Ascending aorta (tissue), 2 donors: ENCODE data around the gene SRGAP1. TPM values are rescaled to one million over a fixed set of nuclear protein-coding genes. Genes with fewer than 3 reads are reported as not detected.

Experiments used
- DNase-seq, 2 donors: peaks; one replicate each; pipeline ENCODE4 v3.0.0-alpha.2; 2019; ENCODE audit warnings: low spot score in 2 of 2
- H3K27ac ChIP-seq, 2 donors: fragments of 200-600 bp; sonication (generic); one replicate each; pipeline ENCODE4 v1.5.1; 2016 to 2017; ENCODE audit warnings: mild to moderate bottlenecking in 1 of 2
- H3K27me3 ChIP-seq: fragments of 200-600 bp; sonication (generic); one replicate; pipeline ENCODE4 v1.5.1; 2017
- H3K36me3 ChIP-seq, 2 donors: fragments of 200-600 bp; sonication (generic); one replicate each; pipeline ENCODE4 v1.5.1; 2016
- H3K4me1 ChIP-seq, 2 donors: fragments of 200-600 bp; sonication (generic); one replicate each; pipeline ENCODE4 v1.5.1; 2016 to 2017; ENCODE audit warnings: mild to moderate bottlenecking in 1 of 2
- H3K4me3 ChIP-seq, 2 donors: fragments of 200-600 bp; sonication (generic); one replicate each; pipeline ENCODE4 v1.5.1; 2016 to 2017; ENCODE audit warnings: mild to moderate bottlenecking in 1 of 2
- H3K9me3 ChIP-seq, 2 donors: fragments of 200-600 bp; sonication (generic); one replicate each; pipeline ENCODE4 v1.5.1; 2016
- intact Hi-C: fragments of 100-400 bp; cut with DNase I; formaldehyde crosslinking; loops from one replicate; pipeline ENCODE4 v1.15.1; 2023
- total RNA-seq: library from RNA; depleted of rRNA; stranded (reverse); fragments of >200 nt; gene quantifications from one replicate; pipeline ENCODE4 v1.1.0, GENCODE V29; 2016
- TF ChIP-seq, protein P1 (sequence below), 3 experiments: fragments of 200-600 bp in 2 of 3; fragments of 450-650 bp in 1 of 3; sonication (generic) in 2 of 3; IDR thresholded peaks; one replicate each; pipeline ENCODE4 v1.5.1; 2016 to 2019; ENCODE audit warnings: antibody characterized with exemption in 3 of 3, mild to moderate bottlenecking in 1 of 3, moderate library complexity in 1 of 3

The SRGAP1 gene
- total RNA-seq, 1 donor from 2014 or later: 5.5 TPM

- TF ChIP-seq, protein P1, sequence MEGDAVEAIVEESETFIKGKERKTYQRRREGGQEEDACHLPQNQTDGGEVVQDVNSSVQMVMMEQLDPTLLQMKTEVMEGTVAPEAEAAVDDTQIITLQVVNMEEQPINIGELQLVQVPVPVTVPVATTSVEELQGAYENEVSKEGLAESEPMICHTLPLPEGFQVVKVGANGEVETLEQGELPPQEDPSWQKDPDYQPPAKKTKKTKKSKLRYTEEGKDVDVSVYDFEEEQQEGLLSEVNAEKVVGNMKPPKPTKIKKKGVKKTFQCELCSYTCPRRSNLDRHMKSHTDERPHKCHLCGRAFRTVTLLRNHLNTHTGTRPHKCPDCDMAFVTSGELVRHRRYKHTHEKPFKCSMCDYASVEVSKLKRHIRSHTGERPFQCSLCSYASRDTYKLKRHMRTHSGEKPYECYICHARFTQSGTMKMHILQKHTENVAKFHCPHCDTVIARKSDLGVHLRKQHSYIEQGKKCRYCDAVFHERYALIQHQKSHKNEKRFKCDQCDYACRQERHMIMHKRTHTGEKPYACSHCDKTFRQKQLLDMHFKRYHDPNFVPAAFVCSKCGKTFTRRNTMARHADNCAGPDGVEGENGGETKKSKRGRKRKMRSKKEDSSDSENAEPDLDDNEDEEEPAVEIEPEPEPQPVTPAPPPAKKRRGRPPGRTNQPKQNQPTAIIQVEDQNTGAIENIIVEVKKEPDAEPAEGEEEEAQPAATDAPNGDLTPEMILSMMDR (IDR thresholded peaks at IDR 0.05): no peak
- Histone ChIP-seq H3K4me3 (no peak overlapping the region), H3K4me1 (peaks cover 0 to 13% of the 10 kb centered on the region in 2 donors), H3K27me3 (no peaks in the 10 kb centered on the region), H3K27ac (peak overlapping the region in 1 of 2 donors; percentile 42), H3K36me3 (no peaks in the 10 kb centered on the region), H3K9me3 (no peaks in the 10 kb centered on the region)
- peak in 1 of 2 donors; percentile 79 for DNase-seq
- intact Hi-C loops: loop anchor here (10.0 kb wide), 1 partner anchor 141 kb away; the partner anchor contains the start of gene KICS2
These were observed 239.0 kb downstream of the SRGAP1 start for GRCh38 chr12:64083285-64084210.

DNA sequence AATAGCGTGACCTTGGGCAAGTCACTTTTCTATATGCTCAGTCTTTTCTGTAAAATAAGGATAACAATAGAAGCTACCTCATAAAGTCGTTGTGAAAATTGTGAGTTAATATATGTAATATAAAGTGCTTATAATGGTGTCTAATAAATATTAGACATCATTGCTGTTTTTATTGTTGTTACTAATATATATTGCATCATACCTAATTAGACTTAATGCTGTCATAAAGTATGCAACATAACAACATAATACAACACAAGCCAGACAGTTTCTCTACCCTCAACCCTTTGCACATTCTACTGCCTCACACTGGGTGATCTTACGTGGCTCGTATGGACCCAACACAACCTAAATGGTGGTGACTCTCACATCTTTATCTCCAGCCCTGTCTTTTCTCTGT lies 240.7 kb downstream of the SRGAP1 start:
- Histone ChIP-seq H3K9me3 (no peaks in the 10 kb centered on the region), H3K27me3 (no peaks in the 10 kb centered on the region), H3K36me3 (no peaks in the 10 kb centered on the region), H3K4me1 (peaks cover 5 to 20% of the 10 kb centered on the region in 2 donors), H3K4me3 (no peak overlapping the region), H3K27ac (no peak overlapping the region)
- intact Hi-C loops: loop anchor here (5.0 to 10.0 kb wide), 2 partner anchors 140 to 243 kb away; partner anchors contain the start of genes KICS2 and SRGAP1
- DNase-seq: no peak
- TF ChIP-seq, protein P1 (IDR thresholded peaks at IDR 0.05): no peak

DNA sequence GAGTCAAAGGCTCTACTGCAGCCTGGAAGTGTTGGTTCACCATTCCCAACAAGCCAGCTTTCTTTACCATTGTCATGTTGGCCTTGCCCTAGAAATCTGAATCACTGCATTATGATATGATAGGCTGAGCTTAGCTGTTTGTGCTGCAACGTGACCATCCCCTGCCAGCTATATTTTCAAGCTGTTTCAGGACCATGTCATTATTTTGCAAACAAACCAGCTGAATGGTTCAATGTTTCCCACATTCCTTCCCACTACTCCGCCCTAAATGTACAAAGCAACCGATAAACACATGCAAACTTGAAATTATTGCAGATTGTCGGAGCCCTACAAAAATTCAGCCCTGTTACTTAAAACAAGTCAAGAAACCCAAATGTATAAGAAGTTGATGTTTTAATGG lies 241.5 kb downstream of the SRGAP1 start:
- intact Hi-C loops: loop anchor here (5.0 to 10.0 kb wide), 2 partner anchors 139 to 244 kb away; partner anchors contain the start of genes KICS2 and SRGAP1
- no peak overlapping the region for H3K4me3 ChIP-seq
- TF ChIP-seq, protein P1 (IDR thresholded peaks at IDR 0.05): no peak
- peaks cover 5 to 20% of the 10 kb centered on the region in 2 donors for H3K4me1 ChIP-seq
- no peaks in the 10 kb centered on the region for H3K27me3 ChIP-seq
- no peaks in the 10 kb centered on the region for H3K9me3 ChIP-seq
- H3K27ac ChIP-seq: no peak overlapping the region
- no peaks in the 10 kb centered on the region for H3K36me3 ChIP-seq
- no peak for DNase-seq

DNA sequence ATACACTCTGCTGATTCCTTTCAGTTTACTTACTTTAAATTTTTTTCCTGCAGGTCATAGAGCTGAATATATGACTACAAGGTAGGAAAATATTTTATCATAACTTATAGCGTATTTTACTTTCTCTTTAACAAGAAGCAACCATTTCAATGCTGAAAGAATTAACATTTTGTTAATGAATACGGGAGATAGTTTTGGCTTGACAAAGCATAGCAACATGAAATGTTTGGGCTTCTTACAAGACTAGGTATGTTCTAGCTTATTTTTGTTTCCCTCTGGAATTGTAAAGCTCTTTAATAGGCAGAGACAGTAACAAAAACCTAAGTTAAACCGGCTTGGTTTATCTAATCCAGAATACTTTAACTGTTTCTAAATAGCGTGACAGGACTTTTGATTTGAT lies 242.4 kb downstream of the SRGAP1 start:
- TF ChIP-seq, protein P1 (IDR thresholded peaks at IDR 0.05): no peak
- no peak overlapping the region for H3K4me3 ChIP-seq
- no peak for DNase-seq
- no peaks in the 10 kb centered on the region for H3K9me3 ChIP-seq
- H3K27ac ChIP-seq: no peak overlapping the region
- H3K27me3 ChIP-seq: no peaks in the 10 kb centered on the region
- no peaks in the 10 kb centered on the region for H3K36me3 ChIP-seq
- H3K4me1 ChIP-seq: peaks cover 5 to 20% of the 10 kb centered on the region in 2 donors
- intact Hi-C loops: loop anchor here (5.0 to 10.0 kb wide), 2 partner anchors 138 to 245 kb away; partner anchors contain the start of genes KICS2 and SRGAP1

DNA sequence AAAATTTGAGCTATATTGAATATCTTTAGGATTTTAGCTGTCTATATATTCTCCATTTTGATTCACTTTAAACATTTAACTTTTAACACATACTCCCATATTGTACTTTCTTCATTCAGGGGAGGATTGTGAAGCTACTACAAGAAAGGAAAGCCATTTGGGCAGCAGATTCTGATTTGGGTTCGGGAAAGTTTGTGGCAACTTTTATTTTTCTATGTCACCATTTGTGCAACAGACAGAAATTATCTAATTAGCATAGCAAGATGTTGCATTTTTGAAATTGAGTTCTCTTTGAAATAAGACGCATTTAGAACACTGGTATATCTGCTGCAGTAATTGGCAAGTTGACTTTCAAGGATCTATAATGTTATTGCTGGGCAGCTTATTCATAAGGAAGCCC lies 243.3 kb downstream of the SRGAP1 start:
- intact Hi-C loops: loop anchor here (2.0 to 10.0 kb wide), 3 partner anchors 93 to 245 kb away; partner anchors contain the start of genes KICS2 and SRGAP1
- Histone ChIP-seq H3K4me1 (peaks cover 5 to 20% of the 10 kb centered on the region in 2 donors), H3K27me3 (no peaks in the 10 kb centered on the region), H3K27ac (no peak overlapping the region), H3K4me3 (no peak overlapping the region), H3K9me3 (no peaks in the 10 kb centered on the region), H3K36me3 (no peaks in the 10 kb centered on the region)
- TF ChIP-seq, protein P1 (IDR thresholded peaks at IDR 0.05): no peak
- no peak for DNase-seq
